GM18907 (cell line): ENCODE results near the gene FGF8.

Source experiments
- ATAC-seq: cut with Tn5 transposase; IDR thresholded peaks from one replicate; pipeline ENCODE4 v1.9.1; 2021; ENCODE audit warnings: mild to moderate bottlenecking, moderate library complexity; ENCODE audit not compliant: unreplicated experiment

Gene FGF8

DNA sequence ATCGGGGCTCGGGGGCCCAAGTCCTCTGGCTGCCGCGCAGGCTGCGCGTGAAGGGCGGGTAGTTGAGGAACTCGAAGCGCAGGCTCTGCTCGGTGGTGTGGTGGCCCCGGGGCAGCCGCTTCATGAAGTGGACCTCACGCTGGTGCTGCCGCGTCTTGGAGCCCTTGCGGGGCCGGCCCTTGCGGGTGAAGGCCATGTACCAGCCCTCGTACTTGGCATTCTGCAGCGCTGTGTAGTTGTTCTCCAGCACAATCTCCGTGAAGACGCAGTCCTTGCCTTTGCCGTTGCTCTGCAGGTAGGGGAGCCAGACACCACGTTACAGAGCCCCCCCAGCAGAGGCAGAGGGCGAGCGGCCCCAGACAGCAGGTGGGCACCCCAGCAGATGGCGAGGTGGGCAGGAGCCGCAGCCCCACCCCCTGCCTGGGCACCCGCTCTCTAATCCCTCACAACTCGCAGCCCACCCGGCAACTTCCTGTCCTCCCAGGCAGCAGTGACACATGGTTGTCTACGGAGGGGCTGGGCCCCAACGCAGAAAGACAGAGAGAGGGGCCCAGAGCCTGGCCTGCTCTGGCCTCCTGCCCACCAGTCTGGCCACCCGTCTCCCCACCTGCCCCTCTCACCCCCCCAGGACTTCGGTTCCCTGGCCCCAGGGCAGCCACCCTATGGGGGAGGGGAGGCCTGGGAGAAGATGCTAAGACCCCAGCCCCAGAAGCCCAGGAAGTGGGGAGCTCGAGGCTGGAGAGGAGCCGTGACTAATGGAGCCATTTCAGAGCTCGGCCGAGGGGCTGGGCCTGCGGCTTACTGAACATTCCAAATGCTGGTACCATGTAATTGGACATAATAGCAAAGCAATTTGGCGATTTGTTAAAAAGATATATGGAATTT, 5.3 kb downstream of the FGF8 start:
- ATAC-seq = no peak

DNA sequence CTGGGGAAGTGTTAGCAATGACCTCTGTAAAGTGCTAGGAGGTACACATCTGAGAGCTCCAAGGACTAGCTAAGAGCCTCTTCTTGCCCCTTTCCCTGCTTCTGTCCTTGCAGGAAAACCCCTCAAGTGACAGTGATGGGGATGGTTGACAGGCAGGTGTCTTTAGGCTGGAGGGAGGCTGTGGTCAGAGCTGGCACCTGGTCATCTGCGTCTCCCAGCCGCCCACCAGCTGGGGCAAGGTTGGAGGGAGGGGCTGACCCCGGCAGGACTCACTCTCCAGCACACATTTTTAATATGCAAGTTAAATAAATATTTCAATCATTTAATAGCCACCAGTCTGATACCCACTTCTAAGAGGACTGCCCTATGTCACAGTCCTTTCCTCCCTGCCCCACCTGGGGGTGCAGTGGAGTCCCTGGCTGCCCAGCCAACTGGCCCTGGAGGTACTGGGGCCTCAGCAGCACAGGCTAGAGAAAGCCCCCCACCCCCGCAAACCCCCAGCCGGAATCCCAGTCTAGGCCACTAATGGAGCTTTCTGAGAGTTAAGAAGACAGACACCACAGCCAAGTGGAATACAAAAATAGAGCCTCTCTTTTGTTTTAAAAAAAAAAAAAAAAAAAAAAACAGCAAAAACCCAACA, 6.3 kb downstream of the FGF8 start:
- no peak for ATAC-seq

- no peak for ATAC-seq
These were observed 7.1 kb downstream of the FGF8 start for GRCh38 chr10:101768791-101769170.

GRCh38 chr10:101767966-101768790, 7.7 kb downstream of the FGF8 start:
- ATAC-seq = no peak

GRCh38 chr10:101767600-101767945, 8.3 kb downstream of the FGF8 start:
- ATAC-seq = no peak

DNA sequence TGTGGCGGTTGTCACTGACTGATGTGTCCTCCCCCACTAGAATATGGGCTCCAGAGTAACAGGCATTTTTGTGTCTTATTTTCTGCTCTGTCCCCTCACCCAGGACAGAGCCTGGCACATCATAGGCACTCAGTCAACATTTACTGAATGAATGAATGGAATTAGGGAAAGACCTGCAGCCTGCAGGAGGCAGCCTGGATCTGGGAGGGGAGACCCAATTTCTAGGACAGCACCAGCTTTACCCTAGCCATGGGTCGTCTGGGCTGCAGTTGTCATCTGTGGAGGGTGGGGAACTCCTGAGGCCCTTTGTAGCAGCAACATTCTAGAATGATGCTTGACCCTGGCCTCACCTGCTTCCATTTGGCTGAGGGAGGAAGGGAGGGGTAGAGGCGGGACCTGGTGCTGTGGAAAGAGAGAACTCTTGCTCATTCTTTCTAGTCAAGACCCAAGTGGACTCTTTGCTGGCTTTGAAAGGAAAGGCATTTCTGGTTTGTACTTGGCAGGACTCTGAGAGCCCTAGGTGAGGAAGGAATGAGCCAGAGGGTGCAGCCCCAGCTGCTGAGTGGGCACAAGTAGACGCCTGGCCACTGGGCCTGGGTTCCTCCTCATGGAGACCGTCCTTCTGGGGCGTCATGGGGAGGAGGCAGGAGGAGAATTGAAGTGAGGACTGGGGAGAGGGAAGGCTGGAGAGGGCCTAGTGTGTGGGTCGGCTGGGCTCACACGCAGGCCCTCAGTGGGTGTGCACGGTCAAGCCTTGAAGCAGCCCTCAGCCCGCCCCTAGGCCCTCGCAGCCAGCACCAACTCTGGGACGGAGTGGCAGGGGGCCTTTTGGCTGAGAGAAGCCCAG, 8.9 kb downstream of the FGF8 start:
- ATAC-seq = no peak

- ATAC-seq = no peak
These were observed 9.6 kb downstream of the FGF8 start for GRCh38 chr10:101766306-101766705.

DNA sequence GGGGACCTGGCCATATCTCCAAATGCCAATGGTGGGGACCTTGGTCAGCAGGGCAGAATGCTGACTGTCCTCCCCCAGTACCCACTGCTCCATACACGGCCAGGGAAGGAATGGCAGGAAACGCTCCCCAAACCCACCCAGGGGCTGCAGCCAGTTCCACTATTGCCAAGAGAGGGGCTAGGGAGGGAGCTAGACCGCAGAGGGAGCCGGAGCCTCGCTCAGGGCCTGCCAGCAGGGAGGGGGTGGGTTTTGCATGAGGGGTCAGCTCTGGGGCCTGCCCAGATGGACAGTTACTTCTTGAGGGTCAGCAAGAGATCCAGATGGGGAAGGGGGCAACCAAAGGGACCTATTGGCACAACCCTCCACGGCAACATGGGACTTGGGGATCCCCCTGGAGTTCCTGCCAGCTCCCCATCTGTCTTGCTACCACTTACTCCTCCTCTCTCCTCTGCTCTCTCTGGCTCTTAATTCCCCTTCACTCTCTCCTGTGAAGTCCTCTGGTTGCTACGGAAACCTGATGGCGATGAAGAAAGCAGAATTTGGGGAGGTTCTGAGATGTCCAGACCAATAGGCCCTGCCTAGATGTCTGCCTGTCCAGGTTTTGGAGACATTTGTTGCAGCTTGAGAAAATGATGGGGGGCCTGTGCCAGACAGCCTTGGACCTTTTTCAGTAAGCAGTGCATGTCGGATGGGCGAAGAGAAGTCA, 12.6 kb downstream of the FGF8 start:
- no peak for ATAC-seq

DNA sequence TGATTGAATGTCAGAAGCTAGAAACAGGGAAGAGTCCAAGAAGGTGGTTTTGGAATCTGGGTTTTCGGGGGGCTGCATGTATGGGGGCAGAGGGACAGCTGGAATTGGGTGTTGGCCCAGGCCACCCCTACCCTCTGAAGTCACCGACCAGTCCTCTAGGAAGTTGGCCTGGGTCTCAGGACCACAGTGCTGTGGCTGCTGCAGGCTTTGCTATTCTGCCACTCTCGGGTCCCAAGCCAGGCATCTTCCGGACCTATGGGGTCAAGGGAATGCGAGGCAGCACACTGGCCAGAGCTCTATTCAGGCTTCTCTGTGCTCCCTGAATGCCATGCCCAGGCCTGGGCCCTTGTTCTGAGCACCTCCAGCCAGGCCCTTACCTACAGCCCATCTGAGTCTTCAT, 13.2 kb downstream of the FGF8 start:
- no peak for ATAC-seq

DNA sequence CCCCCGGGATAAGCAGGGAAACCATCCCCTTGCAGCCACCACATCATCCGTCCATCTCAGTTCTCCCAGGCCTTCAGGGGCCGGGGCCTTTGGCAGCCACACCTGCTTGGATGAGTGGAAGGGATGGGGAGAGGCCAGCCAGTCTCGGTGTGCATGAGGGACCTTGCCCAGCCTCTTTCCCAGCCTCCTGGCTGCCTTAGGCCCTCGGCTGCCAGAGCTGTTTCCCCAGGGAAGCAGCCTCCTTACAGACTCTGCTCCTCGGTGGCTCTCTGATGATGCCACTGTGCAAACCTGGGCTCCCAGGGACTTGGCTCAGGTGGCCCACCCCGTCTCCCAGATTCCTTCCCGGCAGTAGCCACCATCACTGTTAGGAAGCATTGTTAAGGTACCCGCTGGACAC, 14.7 kb downstream of the FGF8 start:
- no peak for ATAC-seq

DNA sequence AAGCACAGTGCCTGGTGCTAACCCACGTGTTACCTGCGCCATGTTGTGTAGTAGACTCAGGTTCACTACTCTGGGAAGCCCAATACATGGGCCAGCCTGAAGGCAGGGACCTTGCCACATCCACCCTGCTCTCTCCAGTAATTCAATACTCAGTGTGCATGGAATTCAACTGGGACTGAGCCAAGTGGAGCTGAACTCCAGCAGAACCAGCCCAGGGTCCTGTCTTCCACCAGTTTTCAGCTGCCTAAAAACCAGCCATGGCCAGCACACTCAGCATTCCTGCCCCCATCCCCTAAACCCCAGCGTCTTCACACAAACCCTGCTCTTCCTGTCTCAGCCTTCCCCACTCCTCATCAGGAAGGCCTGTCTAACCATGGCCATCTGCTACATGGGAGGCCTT, 15.4 kb downstream of the FGF8 start:
- no peak for ATAC-seq

DNA sequence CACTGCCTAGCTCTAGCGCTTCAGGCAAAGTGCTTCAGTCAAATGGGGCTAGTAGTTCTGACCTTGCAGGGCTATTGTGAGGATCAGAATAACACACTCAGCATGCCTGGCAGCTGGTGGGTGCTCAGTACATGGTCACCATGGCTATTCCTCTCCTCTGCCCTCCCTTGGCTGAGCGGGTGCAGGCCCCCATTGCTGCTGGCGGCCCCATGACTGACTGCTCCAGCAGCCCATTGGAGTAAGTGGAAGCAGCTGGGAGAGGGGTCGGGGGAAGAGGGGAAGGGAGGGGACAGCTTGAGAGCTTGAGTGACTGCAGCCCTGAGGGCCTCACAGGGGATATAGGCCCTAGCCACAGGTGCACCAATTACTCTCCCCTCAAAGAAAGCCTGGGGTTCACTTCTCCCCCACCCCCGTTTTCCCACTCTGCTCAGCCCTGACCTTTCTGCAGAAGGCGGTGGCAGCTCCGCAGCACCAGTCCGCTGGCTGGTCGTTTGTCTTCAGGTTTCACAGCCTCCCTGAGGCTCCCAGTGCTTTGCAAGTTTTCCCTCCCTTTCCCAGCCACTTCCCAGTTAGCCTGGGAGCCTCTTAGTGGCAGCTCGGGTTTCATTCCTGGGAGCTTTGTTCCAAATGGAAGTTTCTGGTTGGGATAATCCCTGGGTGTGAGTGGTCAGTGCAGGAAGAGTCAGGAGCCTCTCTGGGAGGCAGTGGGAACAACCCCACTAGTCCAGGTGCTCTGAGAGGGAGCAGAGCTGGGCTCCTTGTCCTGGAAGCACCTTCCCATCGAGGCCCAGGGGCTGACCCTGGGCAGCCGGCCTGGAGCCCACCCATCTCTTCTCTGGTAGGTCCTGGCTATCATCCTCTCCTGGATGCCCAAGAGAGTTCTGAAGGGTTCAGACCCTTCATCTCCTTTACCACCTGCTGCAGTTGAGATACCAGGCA, 16.3 kb downstream of the FGF8 start:
- ATAC-seq = no peak

DNA sequence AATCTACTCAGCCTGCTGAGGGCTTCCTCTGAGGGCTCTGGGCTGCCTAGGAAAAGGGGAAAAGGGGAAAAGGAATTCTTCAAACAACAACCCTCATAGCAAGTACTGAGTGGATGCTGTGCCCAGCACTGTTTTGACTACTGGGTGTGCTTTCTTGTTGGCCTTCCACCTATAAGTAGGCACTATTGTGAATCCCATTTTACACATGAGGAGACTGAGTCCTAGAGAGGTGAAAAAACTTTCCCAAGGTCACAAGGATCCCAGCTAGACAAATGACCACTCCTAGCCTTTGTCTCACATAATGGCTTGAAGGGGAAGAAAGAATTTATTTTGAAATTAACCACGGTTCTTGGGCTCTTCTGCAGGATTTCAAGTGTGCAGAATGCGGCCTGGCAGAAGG, 17.1 kb downstream of the FGF8 start:
- no peak for ATAC-seq

DNA sequence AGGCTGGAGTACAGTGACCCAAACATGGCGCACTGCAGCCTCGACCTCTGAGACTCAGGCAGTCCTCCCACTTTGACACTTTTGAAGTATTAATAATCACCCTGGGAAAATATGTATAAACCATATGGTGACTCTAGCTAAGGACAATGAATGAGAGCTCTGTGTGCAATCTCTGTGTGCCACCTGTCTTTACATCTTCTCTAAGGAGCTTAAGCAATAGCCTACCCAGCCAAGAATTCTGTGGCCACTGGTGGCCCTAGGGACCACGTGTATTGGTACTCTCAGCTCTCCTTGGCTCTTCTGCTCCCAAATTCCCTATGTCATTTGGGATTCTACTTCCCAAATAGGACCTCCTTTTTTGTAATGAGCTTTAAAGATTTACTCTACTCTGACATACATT, 23.7 kb downstream of the FGF8 start:
- ATAC-seq = no peak

DNA sequence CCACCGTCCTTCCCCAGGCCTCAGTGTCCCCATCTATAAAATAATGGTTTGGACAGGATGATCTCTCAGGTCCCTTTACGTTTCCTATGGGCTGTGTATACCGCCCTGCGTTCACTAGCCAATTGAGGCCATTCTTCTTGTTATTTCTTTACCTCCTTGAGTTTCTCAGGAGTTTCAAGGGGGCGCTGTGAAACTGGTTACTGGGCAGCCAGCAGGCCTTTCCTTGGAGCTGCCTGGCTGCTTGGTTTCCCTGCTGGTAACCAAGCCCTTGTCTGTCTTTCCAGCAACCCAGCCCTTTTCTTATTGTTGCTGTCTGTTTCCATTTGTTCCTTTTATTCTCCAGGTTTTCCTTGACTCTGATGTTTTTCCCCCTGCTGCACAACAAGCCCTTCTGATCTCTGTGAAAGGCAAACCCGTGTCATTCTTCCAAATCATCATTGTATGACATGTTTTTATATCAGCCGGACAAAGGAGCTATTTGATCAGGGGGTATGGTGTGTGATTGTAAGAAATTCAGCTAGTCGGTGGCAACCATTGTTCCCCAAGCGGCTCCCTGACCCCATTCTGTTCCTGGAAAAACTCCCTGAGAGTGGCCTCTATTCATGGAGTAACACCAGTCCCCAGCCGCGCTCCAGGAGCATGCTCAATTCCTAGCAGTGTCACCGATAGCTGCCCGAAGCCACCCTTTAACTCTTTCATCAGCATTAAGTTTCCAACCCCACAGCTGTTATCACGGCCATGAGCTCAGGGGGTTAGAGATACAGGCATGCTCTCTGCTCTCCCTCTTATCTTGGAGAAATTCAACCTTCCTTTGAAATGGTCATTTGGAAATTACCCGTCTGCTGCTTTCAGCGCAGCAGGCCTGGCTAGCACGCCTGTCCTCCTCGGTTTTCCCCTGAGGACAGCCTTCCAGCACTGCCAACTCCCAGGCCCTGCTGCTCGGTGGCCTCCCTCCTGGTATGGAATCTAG, 26.6 kb downstream of the FGF8 start:
- ATAC-seq = no peak

DNA sequence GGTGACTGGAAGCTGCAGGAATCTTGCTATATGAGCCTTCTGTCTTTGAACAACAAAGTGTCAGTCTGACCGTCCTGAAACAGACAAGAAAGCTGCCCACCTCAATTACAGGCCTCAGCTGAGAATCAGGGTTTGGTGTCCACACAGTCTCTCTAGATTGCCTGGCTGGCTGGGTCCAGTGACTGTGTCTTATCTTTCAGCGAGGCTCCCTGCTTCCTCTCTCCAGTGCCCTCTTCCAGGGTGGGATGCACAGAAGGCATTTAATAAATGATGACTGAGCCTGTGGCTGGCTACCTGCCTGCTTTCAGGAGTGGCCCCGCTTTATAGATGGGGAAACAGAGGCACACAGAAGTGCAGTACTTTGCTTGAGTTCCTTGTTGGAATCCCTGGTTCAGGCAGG, 27.4 kb downstream of the FGF8 start:
- ATAC-seq = no peak

DNA sequence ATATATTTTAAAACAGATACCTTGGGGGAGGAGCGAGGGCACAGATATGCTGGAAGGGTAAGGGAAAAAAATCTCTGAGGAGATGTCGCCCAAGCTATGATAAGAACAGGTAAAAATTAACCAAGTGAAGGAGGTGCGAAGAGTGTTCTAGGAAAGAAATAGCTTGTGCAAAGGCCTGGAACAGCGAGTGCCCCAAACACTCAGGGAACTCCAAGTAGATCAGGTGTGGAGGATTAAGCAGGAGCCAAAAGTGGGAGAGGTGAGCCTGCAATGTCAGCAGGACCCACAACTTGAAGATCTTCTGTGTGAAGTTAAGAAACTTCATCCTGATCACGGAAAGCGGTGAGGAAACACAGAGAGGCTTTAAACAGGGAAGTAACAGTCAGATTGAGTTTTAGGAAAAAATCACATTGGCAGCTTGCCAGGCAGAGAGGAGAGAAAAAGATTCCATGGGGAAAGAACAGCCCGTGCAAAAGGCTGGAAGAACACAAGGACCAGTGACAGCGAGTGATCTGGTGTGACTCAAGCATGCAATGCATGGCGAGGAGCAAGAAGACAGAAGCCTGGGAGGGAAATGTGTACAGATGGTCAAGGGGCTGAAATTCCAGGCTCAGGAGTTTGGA, 30.7 kb downstream of the FGF8 start:
- no peak for ATAC-seq

- ATAC-seq = no peak
These were observed 31.6 kb downstream of the FGF8 start for GRCh38 chr10:101744267-101744666.
